Aorta (tissue), 5 donors: Measurements from ENCODE around the gene MAN2A2. TPM values are rescaled to one million over a fixed set of nuclear protein-coding genes. Genes with fewer than 3 reads are reported as not detected.

Experiments
- ATAC-seq: fragments of 200-7000 bp; cut with Tn5 transposase; one replicate; pipeline ENCODE4 v1.9.1; 2022; ENCODE audit warnings: moderate library complexity; ENCODE audit not compliant: low FRiP score
- DNase-seq, 2 donors: peaks; one replicate each; pipeline ENCODE4 v3.0.0-alpha.2; 2020
- H3K27ac ChIP-seq, 2 donors: one replicate each; pipeline ENCODE4 v1.5.1; 2013; ENCODE audit warnings: low read length in 2 of 2, mild to moderate bottlenecking in 2 of 2, moderate library complexity in 2 of 2, control low read depth in 1 of 2, inconsistent platforms in 1 of 2, low read depth in 1 of 2
- H3K27me3 ChIP-seq, 2 donors: one replicate each; pipeline ENCODE4 v1.6.1; 2013; ENCODE audit warnings: control low read depth in 1 of 2, low read length in 1 of 2, mild to moderate bottlenecking in 1 of 2, moderate library complexity in 1 of 2; ENCODE audit not compliant: insufficient read depth in 2 of 2, control insufficient read depth in 1 of 2
- H3K36me3 ChIP-seq, 2 donors: one replicate each; pipeline ENCODE4 v1.6.1; 2013; ENCODE audit warnings: control low read depth in 1 of 2, low read length in 1 of 2, mild to moderate bottlenecking in 1 of 2; ENCODE audit not compliant: insufficient read depth in 2 of 2, control insufficient read depth in 1 of 2
- H3K4me1 ChIP-seq, 2 donors: one replicate each; pipeline ENCODE4 v1.6.1; 2013; ENCODE audit warnings: low read length in 2 of 2, control low read depth in 1 of 2, mild to moderate bottlenecking in 1 of 2, moderate library complexity in 1 of 2; ENCODE audit not compliant: insufficient read depth in 2 of 2, control insufficient read depth in 1 of 2
- H3K4me3 ChIP-seq, 2 donors: one replicate each; pipeline ENCODE4 v1.5.1; 2013; ENCODE audit warnings: low read length in 2 of 2, control low read depth in 1 of 2, mild to moderate bottlenecking in 1 of 2
- H3K9me3 ChIP-seq: one replicate; pipeline ENCODE4 v1.6.1; 2013; ENCODE audit warnings: mild to moderate bottlenecking, low read length; ENCODE audit not compliant: control insufficient read depth
- WGBS, 2 donors: extraction: QIAGEN DNeasy Blood & Tissue Kit; methylation state at CpG; one replicate each; pipeline ENCODE4 v1.1.7; 2013; 5-methylcytosine and 5-hydroxymethylcytosine counted together
- intact Hi-C, 2 donors: fragments of 100-400 bp; cut with DNase I; formaldehyde crosslinking; loops; one replicate each; pipeline versions ENCODE4 v1.14.2 to v1.15.0; 2022
- polyA plus RNA-seq, 2 donors: library from polyadenylated mRNA; stranded (reverse); fragments of 200-250 nt; gene quantifications; one replicate each; pipeline ENCODE4 v1.2.3, GENCODE V29; 2013
- total RNA-seq, 2 donors: library from RNA; stranded (reverse); fragmentation: NEBNext Ultra II Directional; extraction: Animal tissue kit (Norgen Biotek cat#: 25700); gene quantifications; one replicate each; pipeline ENCODE4 v1.2.1, GENCODE V29; 2021
- donor health status: healthy with polysubstance abuse.
- donor health status: Bipolar disorder and iron deficiency.
- donor health status: DM: no; HTN: no; CAD: no.
- donor health status: DM: no; HTN: no; CAD: no.
- donor health status: DM: yes; HTN: yes; CAD: no.

Gene MAN2A2
- total and polyA plus RNA-seq, 4 donors, result 19.2 to 82.4 (median 52.9) TPM

DNA sequence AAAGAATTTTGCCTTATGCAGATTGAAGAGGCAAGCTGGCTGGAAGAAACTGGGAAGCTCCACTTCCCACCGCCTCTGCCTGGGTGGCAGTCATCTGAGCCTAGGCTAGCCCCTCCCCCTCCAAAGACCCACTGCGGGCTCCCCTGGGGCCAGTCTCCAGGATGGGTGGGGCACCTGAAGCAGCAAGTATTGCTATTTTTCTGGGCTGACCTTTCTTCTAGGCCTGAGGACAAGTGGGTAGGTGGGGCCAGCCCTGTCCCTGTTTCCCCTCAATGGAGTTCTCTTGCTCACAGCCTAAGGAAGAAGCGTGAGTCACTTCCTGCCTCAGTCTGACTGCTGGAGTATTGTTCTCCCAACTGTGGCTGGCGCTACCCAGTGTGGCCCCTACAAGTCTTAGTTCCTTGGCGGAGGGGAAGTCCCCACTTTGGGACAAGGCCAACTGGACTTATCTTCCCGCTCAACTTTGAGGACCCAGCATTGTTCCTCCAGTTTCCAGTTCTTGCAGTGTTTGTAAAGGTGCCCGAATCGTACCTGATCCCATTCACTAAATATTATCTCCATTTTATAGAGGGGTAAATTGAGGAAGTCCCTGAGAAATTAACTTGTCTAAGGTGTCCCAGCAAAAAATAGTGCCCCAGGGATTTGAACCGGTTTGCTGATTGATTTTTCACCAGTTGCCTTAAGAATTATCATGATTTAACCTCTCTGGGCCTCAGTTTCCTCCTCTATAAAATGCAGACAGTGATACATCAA lies 33.3 kb upstream of the MAN2A2 start:
- Histone ChIP-seq H3K4me3 (no peak overlapping the region), H3K27ac (peak overlapping the region in 1 of 2 donors; percentile 57), H3K4me1 (peaks cover 1 to 2% of the 10 kb centered on the region in 2 donors), H3K27me3 (no peaks in the 10 kb centered on the region), H3K9me3 (no peaks in the 10 kb centered on the region), H3K36me3 (no peaks in the 10 kb centered on the region)
- WGBS, 2 donors, result 63 to 64% methylated on average over 9 of the region's 9 CpGs
- intact Hi-C loops, result loop anchor here in 1 of 2 donors (5.0 kb wide), 2 partner anchors 152 to 207 kb away; partner anchors contain the start of gene BLM
- ATAC-seq (peak; percentile 78), DNase-seq (peak; percentile 88 to 89)

GRCh38 chr15:90870354-90871138 lies 32.6 kb upstream of the MAN2A2 start:
- Histone ChIP-seq H3K27me3 (no peaks in the 10 kb centered on the region), H3K27ac (peak overlapping the region; percentile 18 to 59), H3K9me3 (no peaks in the 10 kb centered on the region), H3K4me3 (peak overlapping the region; percentile 80 to 89), H3K36me3 (no peaks in the 10 kb centered on the region), H3K4me1 (peaks cover 1 to 2% of the 10 kb centered on the region in 2 donors)
- WGBS, 2 donors, result 21% methylated on average over 19 of the region's 19 CpGs
- intact Hi-C loops, result loop anchor here in 1 of 2 donors (5.0 kb wide), 2 partner anchors 153 to 208 kb away; partner anchors contain the start of gene BLM
- ATAC-seq (no peak), DNase-seq (no peak)

GRCh38 chr15:90871139-90871715 lies 31.9 kb upstream of the MAN2A2 start:
- H3K4me1 ChIP-seq, result peaks cover 1 to 2% of the 10 kb centered on the region in 2 donors

GRCh38 chr15:90871716-90872485 lies 31.2 kb upstream of the MAN2A2 start:
- Histone ChIP-seq H3K4me3 (peak overlapping the region; percentile 80 to 89), H3K36me3 (peaks cover 5 to 6% of the 10 kb centered on the region in 2 donors), H3K9me3 (no peaks in the 10 kb centered on the region), H3K4me1 (peaks cover 1 to 2% of the 10 kb centered on the region in 2 donors), H3K27ac (peak overlapping the region; percentile 6 to 59), H3K27me3 (no peaks in the 10 kb centered on the region)
- ATAC-seq (no peak), DNase-seq (peak; percentile 53 to 79)
- 1% methylated on average over 39 to 77 of the region's 77 CpGs for WGBS, 2 donors
- intact Hi-C loops, result loop anchor here in 1 of 2 donors (5.0 kb wide), 2 partner anchors 155 to 210 kb away; partner anchors contain the start of gene BLM

More at GRCh38 chr15:90871139-90871715, 31.9 kb upstream of the MAN2A2 start:
- Histone ChIP-seq H3K27ac (peak overlapping the region; percentile 18 to 59), H3K4me3 (peak overlapping the region; percentile 80 to 89), H3K27me3 (no peaks in the 10 kb centered on the region), H3K9me3 (no peaks in the 10 kb centered on the region), H3K36me3 (peaks cover 0 to under 1% of the 10 kb centered on the region in 2 donors)
- ATAC-seq (peak; percentile 30), DNase-seq (peak; percentile 59 to 83)
- intact Hi-C loops, result loop anchor here in 1 of 2 donors (5.0 kb wide), 2 partner anchors 154 to 209 kb away; partner anchors contain the start of gene BLM
- 0 to 1% methylated on average over 7 to 71 of the region's 71 CpGs for WGBS, 2 donors

DNA sequence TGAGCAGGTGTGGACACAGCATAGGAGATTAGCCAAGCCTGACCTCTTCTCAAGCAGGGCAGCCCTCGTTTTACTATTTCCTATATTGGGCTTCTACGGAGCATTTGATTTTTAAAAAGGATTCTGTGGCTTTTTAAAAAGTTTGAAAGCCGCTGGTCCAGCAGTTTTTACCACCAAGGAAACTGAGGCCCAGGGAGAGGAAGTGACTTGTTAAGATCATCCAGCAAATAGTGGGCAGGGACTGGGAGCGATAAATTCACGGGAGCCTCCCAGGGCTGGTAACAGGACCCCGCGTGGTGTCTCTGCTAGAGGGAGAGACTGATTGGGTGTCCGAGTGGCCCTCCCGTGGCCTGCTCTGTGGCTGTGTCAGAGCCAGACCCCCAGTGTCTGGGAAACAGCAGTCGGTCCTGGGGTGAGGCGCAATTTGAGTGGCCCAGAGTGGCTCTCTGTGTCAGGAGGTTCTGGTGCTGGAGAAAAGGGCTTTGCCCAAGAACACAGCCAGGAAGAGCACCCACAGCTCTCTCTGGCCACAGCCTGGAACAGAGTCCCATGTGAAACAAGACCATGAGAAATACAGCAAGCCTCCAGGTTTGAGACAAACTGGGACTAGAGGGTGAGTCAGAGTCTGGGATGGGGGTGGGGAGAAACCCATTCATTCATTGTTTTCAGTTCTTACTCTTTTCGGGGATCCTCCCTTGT lies 30.5 kb upstream of the MAN2A2 start:
- ATAC-seq (no peak), DNase-seq (peak in 1 of 2 donors; percentile 55)
- 15 to 19% methylated on average over 12 of the region's 12 CpGs for WGBS, 2 donors

GRCh38 chr15:90873488-90873997 lies 29.6 kb upstream of the MAN2A2 start:
- Histone ChIP-seq H3K9me3 (no peaks in the 10 kb centered on the region), H3K27ac (no peak overlapping the region), H3K27me3 (no peaks in the 10 kb centered on the region), H3K4me3 (no peak overlapping the region), H3K4me1 (peaks cover 1 to 2% of the 10 kb centered on the region in 2 donors), H3K36me3 (peaks cover 6 to 8% of the 10 kb centered on the region in 2 donors)
- intact Hi-C loops, result loop anchor here in 1 of 2 donors (5.0 kb wide), 2 partner anchors 156 to 211 kb away; partner anchors contain the start of gene BLM
- no peak for ATAC-seq
- 80 to 81% methylated on average over 6 of the region's 6 CpGs for WGBS, 2 donors
- no peak for DNase-seq

More for the DNA sequence above, 30.5 kb upstream of the MAN2A2 start:
- Histone ChIP-seq H3K4me3 (peak overlapping the region; percentile 80 to 89), H3K36me3 (peaks cover 6% of the 10 kb centered on the region in 2 donors), H3K27me3 (no peaks in the 10 kb centered on the region), H3K4me1 (peaks cover 1 to 2% of the 10 kb centered on the region in 2 donors), H3K9me3 (no peaks in the 10 kb centered on the region), H3K27ac (peak overlapping the region; percentile 14 to 38)
- intact Hi-C loops, result loop anchor here in 1 of 2 donors (5.0 kb wide), 2 partner anchors 155 to 210 kb away; partner anchors contain the start of gene BLM

DNA sequence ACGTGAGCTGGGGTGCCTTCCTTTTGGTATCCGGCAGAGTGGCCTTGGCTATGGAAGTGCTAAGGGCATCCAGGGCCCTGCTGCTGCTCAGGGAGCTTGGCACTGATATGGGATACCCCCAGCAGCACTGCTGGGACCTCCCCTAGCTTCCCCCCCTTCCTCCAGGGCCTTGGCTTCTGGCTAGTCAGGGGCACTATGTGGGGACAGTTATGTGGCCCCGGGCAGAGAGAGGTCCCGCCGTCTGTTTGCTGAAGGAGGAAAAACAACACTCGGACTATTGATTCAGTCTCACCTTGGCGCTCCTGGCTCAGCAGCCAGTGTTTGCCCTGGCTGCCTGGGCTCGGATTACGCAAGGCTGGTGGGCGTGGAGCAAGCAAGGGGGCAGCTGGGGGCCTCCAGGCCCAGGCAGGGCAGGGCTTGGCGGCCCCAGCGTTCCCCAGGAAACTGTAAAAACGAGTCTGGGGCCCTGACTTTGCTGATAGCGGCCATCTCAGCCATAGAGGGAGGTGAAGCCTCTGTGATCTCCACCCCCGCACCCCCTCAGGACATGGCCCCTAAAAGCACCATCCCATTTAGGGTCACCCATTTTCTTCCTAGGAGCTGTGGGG lies 29.0 kb upstream of the MAN2A2 start:
- intact Hi-C loops, result loop anchor here in 1 of 2 donors (5.0 kb wide), 2 partner anchors 157 to 212 kb away; partner anchors contain the start of gene BLM
- no peak overlapping the region for H3K27ac ChIP-seq
- H3K4me3 ChIP-seq, result no peak overlapping the region
- H3K4me1 ChIP-seq, result peaks cover 1 to 2% of the 10 kb centered on the region in 2 donors
- 37 to 53% methylated on average over 15 of the region's 15 CpGs for WGBS, 2 donors
- ATAC-seq, result no peak
- no peaks in the 10 kb centered on the region for H3K27me3 ChIP-seq
- no peaks in the 10 kb centered on the region for H3K9me3 ChIP-seq
- no peak for DNase-seq
- peaks cover 6 to 10% of the 10 kb centered on the region in 2 donors for H3K36me3 ChIP-seq
